ENCODE data around the gene SLC16A2. TPM values are rescaled to one million over a fixed set of nuclear protein-coding genes. Genes with fewer than 3 reads are reported as not detected.
A peak's percentile ranks its signal among the peaks of the same experiment; 100 is the strongest.
"Not testable (repeated sequence)": the region's sequence is repeated elsewhere in the genome, so short reads cannot be mapped to it uniquely, and the experiment has no call there.

SLC16A2 gene
- total RNA-seq, 1 donor from 2014 or later, result 21.3 TPM

DNA sequence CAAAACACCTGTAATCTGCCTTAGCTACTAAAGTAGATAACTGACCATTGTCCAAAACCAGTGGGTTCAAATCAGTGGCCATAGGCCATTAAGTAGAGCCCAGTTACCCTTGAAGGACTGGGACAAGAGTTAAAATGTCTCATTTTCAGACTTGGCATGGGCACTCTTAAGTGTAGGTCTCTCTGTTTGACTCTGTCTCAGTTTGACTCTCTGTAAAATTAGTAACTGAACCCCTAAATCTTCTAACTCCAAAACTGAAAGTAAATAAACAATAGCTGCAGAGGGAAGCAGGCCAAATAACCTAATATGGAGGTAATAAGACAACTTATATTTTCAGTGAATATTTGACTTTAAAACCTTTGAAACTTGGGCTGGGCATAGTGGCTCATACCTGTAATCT lies 89.1 kb downstream of the SLC16A2 start:
- H3K36me3 Mint-ChIP-seq (ENCODE audit: unreplicated experiment), result no peaks in the 10 kb centered on the region
- H3K4me1 Mint-ChIP-seq (ENCODE audit: unreplicated experiment), result peaks cover 6% of the 10 kb centered on the region
- no peaks in the 10 kb centered on the region for H3K27me3 Mint-ChIP-seq (ENCODE audit: unreplicated experiment)
- H3K27ac Mint-ChIP-seq (ENCODE audit: unreplicated experiment), result no peak overlapping the region
- TF ChIP-seq, protein P1, sequence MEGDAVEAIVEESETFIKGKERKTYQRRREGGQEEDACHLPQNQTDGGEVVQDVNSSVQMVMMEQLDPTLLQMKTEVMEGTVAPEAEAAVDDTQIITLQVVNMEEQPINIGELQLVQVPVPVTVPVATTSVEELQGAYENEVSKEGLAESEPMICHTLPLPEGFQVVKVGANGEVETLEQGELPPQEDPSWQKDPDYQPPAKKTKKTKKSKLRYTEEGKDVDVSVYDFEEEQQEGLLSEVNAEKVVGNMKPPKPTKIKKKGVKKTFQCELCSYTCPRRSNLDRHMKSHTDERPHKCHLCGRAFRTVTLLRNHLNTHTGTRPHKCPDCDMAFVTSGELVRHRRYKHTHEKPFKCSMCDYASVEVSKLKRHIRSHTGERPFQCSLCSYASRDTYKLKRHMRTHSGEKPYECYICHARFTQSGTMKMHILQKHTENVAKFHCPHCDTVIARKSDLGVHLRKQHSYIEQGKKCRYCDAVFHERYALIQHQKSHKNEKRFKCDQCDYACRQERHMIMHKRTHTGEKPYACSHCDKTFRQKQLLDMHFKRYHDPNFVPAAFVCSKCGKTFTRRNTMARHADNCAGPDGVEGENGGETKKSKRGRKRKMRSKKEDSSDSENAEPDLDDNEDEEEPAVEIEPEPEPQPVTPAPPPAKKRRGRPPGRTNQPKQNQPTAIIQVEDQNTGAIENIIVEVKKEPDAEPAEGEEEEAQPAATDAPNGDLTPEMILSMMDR (IDR thresholded peaks at IDR 0.05), result no peak
- no peak for DNase-seq (ENCODE audit: extremely low spot score, unreplicated experiment)
- H3K9me3 Mint-ChIP-seq (ENCODE audit: unreplicated experiment), result peaks cover 29% of the 10 kb centered on the region
- H3K4me3 Mint-ChIP-seq (ENCODE audit: unreplicated experiment), result no peak overlapping the region

DNA sequence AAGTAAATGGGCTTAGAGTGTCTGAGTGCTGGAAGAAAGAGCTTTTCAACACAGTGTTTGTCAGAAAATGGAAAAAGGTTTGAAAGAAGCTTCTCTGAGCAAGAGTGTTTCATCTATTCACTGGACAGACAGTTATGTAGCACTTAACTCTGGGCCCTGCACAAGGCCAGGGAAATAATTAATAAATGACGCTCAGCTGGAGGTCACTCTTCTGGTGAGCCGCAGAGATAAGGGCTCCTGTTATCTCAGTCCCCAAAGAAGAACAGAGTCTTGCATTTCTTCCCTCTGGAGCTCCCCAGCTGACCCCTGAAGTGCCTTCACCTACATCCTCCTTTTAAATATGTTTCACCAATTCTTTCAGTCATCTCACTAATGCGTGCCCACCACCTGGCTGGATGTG lies 90.4 kb downstream of the SLC16A2 start:
- Mint-ChIP-seq H3K36me3 (ENCODE audit: unreplicated experiment) (no peaks in the 10 kb centered on the region), H3K9me3 (ENCODE audit: unreplicated experiment) (peaks cover 36% of the 10 kb centered on the region), H3K27me3 (ENCODE audit: unreplicated experiment) (no peaks in the 10 kb centered on the region), H3K27ac (ENCODE audit: unreplicated experiment) (no peak overlapping the region), H3K4me3 (ENCODE audit: unreplicated experiment) (no peak overlapping the region), H3K4me1 (ENCODE audit: unreplicated experiment) (peaks cover 6% of the 10 kb centered on the region)
- TF ChIP-seq, protein P1 (IDR thresholded peaks at IDR 0.05), result no peak
- no peak for DNase-seq (ENCODE audit: extremely low spot score, unreplicated experiment)

DNA sequence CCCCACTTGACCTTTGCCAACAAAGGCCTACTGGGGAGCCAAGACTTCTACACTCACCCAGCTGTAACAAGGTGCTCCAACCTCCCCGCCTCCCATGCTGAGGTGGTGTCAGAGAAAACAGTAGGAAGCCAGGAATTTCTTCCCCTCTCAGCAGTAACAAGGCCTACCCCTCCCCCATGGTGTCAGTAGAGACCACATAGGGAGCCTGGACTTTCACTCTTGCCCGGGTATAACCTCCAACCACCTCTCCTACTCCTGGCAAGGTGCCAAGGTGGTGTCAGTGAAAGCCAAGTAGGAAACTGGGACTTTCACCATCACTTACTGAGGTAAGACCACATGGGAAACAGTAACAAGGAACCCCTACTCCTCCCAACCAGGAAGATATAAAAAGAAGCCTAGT lies 93.1 kb downstream of the SLC16A2 start:
- H3K36me3 Mint-ChIP-seq (ENCODE audit: unreplicated experiment), result no peaks in the 10 kb centered on the region
- H3K27ac Mint-ChIP-seq (ENCODE audit: unreplicated experiment), result no peak overlapping the region
- peaks cover 6% of the 10 kb centered on the region for H3K4me1 Mint-ChIP-seq (ENCODE audit: unreplicated experiment)
- no peak overlapping the region for H3K4me3 Mint-ChIP-seq (ENCODE audit: unreplicated experiment)
- DNase-seq (ENCODE audit: extremely low spot score, unreplicated experiment), result peak; percentile 62
- TF ChIP-seq, protein P1 (IDR thresholded peaks at IDR 0.05), result no peak
- H3K9me3 Mint-ChIP-seq (ENCODE audit: unreplicated experiment), result peaks cover 37% of the 10 kb centered on the region
- no peaks in the 10 kb centered on the region for H3K27me3 Mint-ChIP-seq (ENCODE audit: unreplicated experiment)

DNA sequence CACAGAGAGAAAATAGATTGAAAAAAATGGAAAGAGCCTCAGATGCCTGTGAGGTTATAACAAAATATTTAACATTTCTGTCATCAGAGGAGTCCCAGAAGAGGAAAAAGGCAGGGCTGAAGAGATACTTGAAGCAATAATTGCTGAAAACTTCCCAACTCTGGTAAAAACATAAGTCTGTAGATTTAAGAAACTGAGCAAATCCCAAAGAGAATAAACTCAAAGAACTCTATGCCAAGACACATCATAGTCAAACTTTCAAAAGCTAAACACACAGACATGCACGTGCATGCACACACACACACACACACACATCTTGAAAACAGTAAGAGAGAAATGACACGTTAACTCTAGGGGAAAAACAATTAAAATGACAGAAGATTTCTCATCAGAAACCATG lies 94.1 kb downstream of the SLC16A2 start:
- Mint-ChIP-seq H3K4me3 (ENCODE audit: unreplicated experiment) (no peak overlapping the region), H3K27me3 (ENCODE audit: unreplicated experiment) (no peaks in the 10 kb centered on the region), H3K36me3 (ENCODE audit: unreplicated experiment) (no peaks in the 10 kb centered on the region), H3K27ac (ENCODE audit: unreplicated experiment) (no peak overlapping the region), H3K9me3 (ENCODE audit: unreplicated experiment) (peaks cover 30% of the 10 kb centered on the region), H3K4me1 (ENCODE audit: unreplicated experiment) (peaks cover 6% of the 10 kb centered on the region)
- no peak for DNase-seq (ENCODE audit: extremely low spot score, unreplicated experiment)
- TF ChIP-seq, protein P1 (IDR thresholded peaks at IDR 0.05), result no peak

DNA sequence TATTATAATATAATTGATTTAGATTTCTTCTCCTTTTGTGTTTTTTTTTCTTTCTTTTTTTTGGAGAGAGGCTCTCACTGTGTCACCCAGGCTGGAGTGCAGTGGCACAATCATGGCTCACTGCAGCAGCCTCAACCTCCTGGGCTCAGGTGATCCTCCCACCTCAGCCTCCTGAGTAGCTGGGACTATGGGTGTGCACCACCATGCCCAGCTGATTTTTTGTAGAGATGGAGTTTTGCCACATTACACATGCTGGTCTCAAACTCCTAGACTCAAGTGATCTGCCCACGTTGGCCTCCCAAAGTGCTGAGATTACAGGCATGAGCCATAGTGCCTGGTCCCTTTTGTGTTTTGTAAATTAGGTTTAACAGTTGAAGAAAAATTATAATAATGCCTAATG lies 94.7 kb downstream of the SLC16A2 start:
- not testable (repeated sequence) for H3K27ac Mint-ChIP-seq (ENCODE audit: unreplicated experiment); H3K36me3 Mint-ChIP-seq (ENCODE audit: unreplicated experiment); H3K27me3 Mint-ChIP-seq (ENCODE audit: unreplicated experiment); H3K4me1 Mint-ChIP-seq (ENCODE audit: unreplicated experiment); H3K4me3 Mint-ChIP-seq (ENCODE audit: unreplicated experiment)
- H3K9me3 Mint-ChIP-seq (ENCODE audit: unreplicated experiment), result peaks cover 27% of the 10 kb centered on the region
- DNase-seq (ENCODE audit: extremely low spot score, unreplicated experiment), result peak; percentile 57

DNA sequence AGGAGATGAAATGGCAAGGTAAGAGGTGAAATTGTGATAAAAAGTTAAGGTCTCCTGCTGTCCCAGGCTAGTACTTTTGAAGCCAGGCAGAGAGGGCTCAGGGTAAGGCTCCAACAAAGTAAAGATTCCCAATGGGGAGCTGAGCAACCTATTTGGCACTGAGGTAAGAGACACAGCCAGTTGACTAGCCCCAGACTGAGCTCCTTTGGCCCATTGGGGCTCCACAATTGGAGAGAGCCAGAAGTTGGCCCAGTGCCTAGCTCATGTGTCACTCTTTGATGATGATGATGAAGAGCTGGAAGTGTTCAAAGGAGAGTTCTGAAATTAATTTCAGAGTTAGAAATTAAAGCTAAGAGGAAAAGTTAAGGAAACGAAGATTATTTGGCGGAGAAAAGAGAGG lies 98.6 kb downstream of the SLC16A2 start:
- no peaks in the 10 kb centered on the region for H3K27me3 Mint-ChIP-seq (ENCODE audit: unreplicated experiment)
- peaks cover 20% of the 10 kb centered on the region for H3K9me3 Mint-ChIP-seq (ENCODE audit: unreplicated experiment)
- DNase-seq (ENCODE audit: extremely low spot score, unreplicated experiment), result peak; percentile 48
- TF ChIP-seq, protein P1 (IDR thresholded peaks at IDR 0.05), result no peak
- H3K36me3 Mint-ChIP-seq (ENCODE audit: unreplicated experiment), result no peaks in the 10 kb centered on the region
- no peak overlapping the region for H3K27ac Mint-ChIP-seq (ENCODE audit: unreplicated experiment)
- H3K4me1 Mint-ChIP-seq (ENCODE audit: unreplicated experiment), result no peaks in the 10 kb centered on the region
- no peak overlapping the region for H3K4me3 Mint-ChIP-seq (ENCODE audit: unreplicated experiment)
